Measurements from ENCODE around the gene ZNF618.

DNA sequence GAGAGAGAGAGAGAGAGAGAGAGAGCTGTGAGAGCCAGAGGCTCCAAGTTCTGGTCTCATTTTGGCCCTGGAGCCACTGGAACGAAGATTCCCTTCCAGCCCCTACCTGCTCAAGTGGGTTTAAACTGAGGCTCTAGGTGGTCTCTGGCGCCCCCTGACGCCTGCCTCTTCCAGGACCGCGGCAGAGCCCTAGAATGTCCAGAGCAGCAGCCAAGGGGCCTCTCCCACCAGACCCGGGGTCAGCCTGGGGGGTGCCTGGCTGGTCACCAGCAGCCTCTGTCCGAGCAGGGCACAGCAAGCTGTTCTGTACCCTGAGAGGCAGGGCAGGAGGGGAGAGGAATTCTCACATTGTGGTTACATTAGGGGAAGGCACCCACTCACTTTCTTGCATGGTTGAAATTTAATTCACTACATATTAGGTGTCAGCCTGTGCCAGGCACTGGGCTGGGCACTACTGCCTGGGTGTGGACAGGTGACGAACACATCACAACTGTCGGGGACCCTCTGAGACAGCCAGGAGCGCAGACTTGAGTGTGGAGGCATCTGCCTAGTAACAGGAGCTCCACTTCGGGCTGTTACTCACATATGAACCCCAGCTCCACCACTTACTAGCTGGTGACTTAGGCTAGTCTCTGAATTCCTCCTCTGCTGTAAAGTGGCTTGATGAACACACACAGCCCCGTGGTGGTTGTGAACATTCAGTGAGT, 157.4 kb downstream of the ZNF618 start:
- TF ChIP-seq, protein P1, sequence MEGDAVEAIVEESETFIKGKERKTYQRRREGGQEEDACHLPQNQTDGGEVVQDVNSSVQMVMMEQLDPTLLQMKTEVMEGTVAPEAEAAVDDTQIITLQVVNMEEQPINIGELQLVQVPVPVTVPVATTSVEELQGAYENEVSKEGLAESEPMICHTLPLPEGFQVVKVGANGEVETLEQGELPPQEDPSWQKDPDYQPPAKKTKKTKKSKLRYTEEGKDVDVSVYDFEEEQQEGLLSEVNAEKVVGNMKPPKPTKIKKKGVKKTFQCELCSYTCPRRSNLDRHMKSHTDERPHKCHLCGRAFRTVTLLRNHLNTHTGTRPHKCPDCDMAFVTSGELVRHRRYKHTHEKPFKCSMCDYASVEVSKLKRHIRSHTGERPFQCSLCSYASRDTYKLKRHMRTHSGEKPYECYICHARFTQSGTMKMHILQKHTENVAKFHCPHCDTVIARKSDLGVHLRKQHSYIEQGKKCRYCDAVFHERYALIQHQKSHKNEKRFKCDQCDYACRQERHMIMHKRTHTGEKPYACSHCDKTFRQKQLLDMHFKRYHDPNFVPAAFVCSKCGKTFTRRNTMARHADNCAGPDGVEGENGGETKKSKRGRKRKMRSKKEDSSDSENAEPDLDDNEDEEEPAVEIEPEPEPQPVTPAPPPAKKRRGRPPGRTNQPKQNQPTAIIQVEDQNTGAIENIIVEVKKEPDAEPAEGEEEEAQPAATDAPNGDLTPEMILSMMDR (IDR thresholded peaks at IDR 0.05; ENCODE audit: low read depth, low read length, poor library complexity, severe bottlenecking): peak; percentile 51
- no peak for TF ChIP-seq EZH2phosphoT487 (IDR thresholded peaks at IDR 0.05; ENCODE audit: borderline replicate concordance, low read length)
